ENCODE data around the gene PRKAG1. TPM values are rescaled to one million over a fixed set of nuclear protein-coding genes. Genes with fewer than 3 reads are reported as not detected.

PRKAG1 gene
- polyA plus RNA-seq, 2 of the 4 experiments (the other 2 are of a cell fraction): 40.0 to 100 TPM

GRCh38 chr12:49038291-49038955 lies 19.8 kb upstream of the PRKAG1 start:
- no peaks in the 10 kb centered on the region for H3K4me1 ChIP-seq
- TF ChIP-seq BHLHE40 (IDR thresholded peaks at IDR 0.05; ENCODE audit: low read depth, low read length) (no peak), CBX8 (IDR thresholded peaks at IDR 0.05) (no peak), HOXA7 (CRISPR knock-in tag; IDR thresholded peaks at IDR 0.05) (no peak), MAZ (IDR thresholded peaks at IDR 0.05; ENCODE audit: borderline replicate concordance, low read depth, low read length) (no peak), ELK1 (IDR thresholded peaks at IDR 0.05; ENCODE audit: low read depth, low read length) (no peak), ZFP36 (IDR thresholded peaks at IDR 0.05; ENCODE audit: borderline replicate concordance, partially characterized antibody) (no peak), NR3C1 (IDR thresholded peaks at IDR 0.05) (no peak)
- DNase-seq (ENCODE audit: low read depth in 1 of 2, low spot score in 1 of 2) (no peak), ATAC-seq (no peak), FAIRE-seq (no peak)
- POLR2A ChIA-PET: no interaction called here
- no peak overlapping the region for H3K27ac ChIP-seq
- H3K4me2 ChIP-seq: no peak overlapping the region
- WGBS (ENCODE audit: missing lambda C conversion rate): 94% methylated on average over 15 of the region's 20 CpGs
- no peak overlapping the region for H3K4me3 ChIP-seq
- no peaks in the 10 kb centered on the region for H3K9me3 ChIP-seq
- CTCF ChIA-PET: interaction anchor here (0.6 to 2.8 kb wide), 9 partner anchors 9 to 61 kb away, joined by 3 to 14 read pairs (median 5); partner anchors contain the start of gene WNT1

GRCh38 chr12:49037947-49038237 lies 19.3 kb upstream of the PRKAG1 start:
- no peak overlapping the region for H3K4me3 ChIP-seq
- ChIA-PET CTCF (interaction anchor here (0.6 to 2.8 kb wide), 12 partner anchors 9 to 60 kb away, joined by 3 to 14 read pairs (median 6); partner anchors contain the start of gene WNT1), POLR2A (no interaction called here)
- no peaks in the 10 kb centered on the region for H3K4me1 ChIP-seq
- WGBS (ENCODE audit: missing lambda C conversion rate): 86% methylated on average over 7 of the region's 7 CpGs
- DNase-seq (ENCODE audit: low read depth in 1 of 2, low spot score in 1 of 2) (no peak), ATAC-seq (no peak), FAIRE-seq (no peak)
- no peak overlapping the region for H3K27ac ChIP-seq
- H3K9me3 ChIP-seq: no peaks in the 10 kb centered on the region
- TF ChIP-seq EP300 (IDR thresholded peaks at IDR 0.05) (no peak), SMC3 (IDR thresholded peaks at IDR 0.05) (no peak), REST (IDR thresholded peaks at IDR 0.05) (no peak), USF2 (IDR thresholded peaks at IDR 0.05) (no peak), CEBPB (IDR thresholded peaks at IDR 0.05) (no peak)
- H3K4me2 ChIP-seq: no peak overlapping the region

- Histone ChIP-seq H3K4me1 (no peaks in the 10 kb centered on the region), H3K4me2 (no peak overlapping the region), H3K27ac (no peak overlapping the region), H3K9me3 (no peaks in the 10 kb centered on the region), H3K4me3 (no peak overlapping the region)
- no peak for TF ChIP-seq RARB (CRISPR knock-in tag; IDR thresholded peaks at IDR 0.05)
- no peak for TF ChIP-seq CBX2 (IDR thresholded peaks at IDR 0.05; ENCODE audit: borderline replicate concordance, low read depth)
- TF ChIP-seq HOXB13 (CRISPR knock-in tag; IDR thresholded peaks at IDR 0.05; ENCODE audit: low read depth): no peak
- TF ChIP-seq FOSB (CRISPR knock-in tag; IDR thresholded peaks at IDR 0.05): no peak
- DNase-seq (ENCODE audit: low read depth in 1 of 2, low spot score in 1 of 2) (no peak), ATAC-seq (no peak), FAIRE-seq (no peak)
- WGBS (ENCODE audit: missing lambda C conversion rate): 93% methylated on average over 9 of the region's 9 CpGs
- ChIA-PET POLR2A (no interaction called here), CTCF (interaction anchor here (0.7 to 2.8 kb wide), 12 partner anchors 8 to 251 kb away, joined by 3 to 14 read pairs (median 6); partner anchors contain the start of gene WNT1)
Measured at GRCh38 chr12:49037111-49037946, 18.8 kb upstream of the PRKAG1 start.

Measured in A549 (cell line).